ENCODE data around the gene WDR26.

GRCh38 chr1:224411766-224412165 is 22.8 kb downstream of the WDR26 start:
- TF ChIP-seq CTCF (IDR thresholded peaks at IDR 0.05) (no peak), ZFX (IDR thresholded peaks at IDR 0.05; ENCODE audit: borderline replicate concordance) (no peak)

All from 22Rv1 (cell line).